OCI-LY7 (cell line): ENCODE results near the gene GIMAP5. TPM values are rescaled to one million over a fixed set of nuclear protein-coding genes. Genes with fewer than 3 reads are reported as not detected.

Experiments
- BruUV-seq: library from RNA; stranded (reverse); fragments of 400-500 nt; replicated peaks from 2 replicates; lab custom pipeline; 2021; lab: Mats Ljungman, UMichigan
- CTCF ChIA-PET: fragments of 300-600 bp; sonication (Branson Sonifier 250); formaldehyde crosslinking; loops from one replicate; lab custom pipeline; 2022; ENCODE audit warnings: antibody characterized with exemption; ENCODE audit not compliant: unreplicated experiment; lab: Charles Lee
- POLR2A ChIA-PET: fragments of 300-600 bp; sonication (Branson Sonifier 250); formaldehyde crosslinking; loops from one replicate; lab custom pipeline; 2022; ENCODE audit warnings: antibody characterized with exemption; lab: Charles Lee
- DNase-seq: peaks from one replicate; pipeline ENCODE4 v3.0.0-alpha.2; 2015; ENCODE audit warnings: low spot score
- H2AFZ ChIP-seq: fragments of 200-600 bp; sonication (generic), shearing (Covaris generic); 2 replicates; pipeline ENCODE4 v1.6.1; 2014; ENCODE audit warnings: mild to moderate bottlenecking, antibody characterized with exemption, low read length, moderate library complexity
- H3K27ac ChIP-seq: fragments of 200-600 bp; sonication (generic); 2 replicates; pipeline ENCODE4 v1.5.1; 2014; ENCODE audit warnings: mixed run types, low read depth, mild to moderate bottlenecking, moderate library complexity, low read length, inconsistent platforms; ENCODE audit not compliant: poor library complexity, severe bottlenecking
- H3K36me3 ChIP-seq: fragments of 200-600 bp; sonication (generic); 2 replicates; pipeline ENCODE4 v1.6.1; 2014; ENCODE audit warnings: mild to moderate bottlenecking, antibody characterized with exemption, low read length, moderate library complexity, mixed read lengths; ENCODE audit not compliant: insufficient read depth
- H3K4me1 ChIP-seq: fragments of 200-600 bp; sonication (generic); 2 replicates; pipeline ENCODE4 v1.5.1; 2014; ENCODE audit warnings: mild to moderate bottlenecking, low read length; ENCODE audit not compliant: insufficient read depth, poor library complexity, severe bottlenecking
- H3K4me2 ChIP-seq: fragments of 200-600 bp; sonication (generic); 2 replicates; pipeline ENCODE4 v1.6.1; 2014; ENCODE audit warnings: mild to moderate bottlenecking, low read length
- H3K4me3 ChIP-seq: fragments of 200-600 bp; sonication (generic); 2 replicates; pipeline ENCODE4 v1.5.1; 2014; ENCODE audit warnings: mild to moderate bottlenecking, low read depth, low read length; ENCODE audit not compliant: poor library complexity, severe bottlenecking
- H3K79me2 ChIP-seq: fragments of 200-600 bp; sonication (generic); 2 replicates; pipeline ENCODE4 v1.6.1; 2016; ENCODE audit warnings: low read depth, mild to moderate bottlenecking, low read length, moderate library complexity, mixed read lengths; ENCODE audit not compliant: insufficient read depth
- H3K9me2 ChIP-seq: fragments of 200-600 bp; sonication (generic); 2 replicates; pipeline ENCODE4 v1.6.1; 2016; ENCODE audit warnings: mild to moderate bottlenecking, low read length, mixed read lengths; ENCODE audit not compliant: insufficient read depth
- H3K9me3 ChIP-seq: fragments of 200-600 bp; sonication (generic); 2 replicates; pipeline ENCODE4 v1.6.1; 2014; ENCODE audit warnings: mild to moderate bottlenecking, mixed run types, low read length, mixed read lengths
- H4K20me1 ChIP-seq: fragments of 200-600 bp; sonication (generic); 2 replicates; pipeline ENCODE4 v1.6.1; 2014; ENCODE audit warnings: mild to moderate bottlenecking, antibody characterized with exemption, low read length, moderate library complexity, mixed read lengths; ENCODE audit not compliant: insufficient read depth
- CTCF ChIP-seq: fragments of 200-600 bp; sonication (generic); conservative IDR thresholded peaks from 2 replicates; pipeline ENCODE4 v1.5.1; 2014; ENCODE audit warnings: mild to moderate bottlenecking, antibody characterized with exemption, low read length, moderate library complexity, mixed read lengths
- EZH2phosphoT487 ChIP-seq: fragments of 200-600 bp; sonication (generic); IDR thresholded peaks from 2 replicates; pipeline ENCODE4 v1.6.1; 2018; ENCODE audit warnings: low read depth, borderline replicate concordance, mild to moderate bottlenecking, mixed run types, antibody characterized with exemption, low read length, moderate library complexity, mixed read lengths
- intact Hi-C: fragments of 100-400 bp; cut with micrococcal nuclease; formaldehyde crosslinking; loops from one replicate; pipeline ENCODE4 v1.10.0; 2022; ENCODE audit not compliant: unreplicated experiment
- total RNA-seq, 2 experiments: library from RNA; depleted of rRNA in 1 of 2; stranded (reverse); fragments of >200 nt in 1 of 2; shearing (Covaris generic) in 1 of 2; gene quantifications; 2 replicates each; pipeline ENCODE4 v1.2.3, GENCODE V29; 2014 to 2022

Gene GIMAP5
- total RNA-seq, 2 experiments from 2014 or later, result not detected

- no peaks in the 10 kb centered on the region for H3K9me2 ChIP-seq
- ChIA-PET POLR2A (no interaction called here), CTCF (no interaction called here)
- no peaks in the 10 kb centered on the region for H3K4me1 ChIP-seq
- no peak overlapping the region for H3K4me2 ChIP-seq
- intact Hi-C loops, result no loop called here
- BruUV-seq, result no TSS peak
- no peaks in the 10 kb centered on the region for H3K36me3 ChIP-seq
- no peak overlapping the region for H3K4me3 ChIP-seq
- no peaks in the 10 kb centered on the region for H3K79me2 ChIP-seq
- H4K20me1 ChIP-seq, result no peaks in the 10 kb centered on the region
- no peaks in the 10 kb centered on the region for H3K9me3 ChIP-seq
- H3K27ac ChIP-seq, result no peak overlapping the region
- TF ChIP-seq CTCF (no peak), EZH2phosphoT487 (no peak)
- H2AFZ ChIP-seq, result no peak overlapping the region
- DNase-seq, result no peak
Observed at GRCh38 chr7:150791746-150792452, 54.7 kb downstream of the GIMAP5 start.

Other genes starting within 250 kb of the GIMAP5 start
- not detected in 2 replicates for gene GIMAP7, start 222.5 kb upstream of the GIMAP5 start, total RNA-seq (2014; rRNA removed; shearing (Covaris generic))
- gene GIMAP7, start 222.5 kb upstream of the GIMAP5 start, total RNA-seq (2022), result not detected in 2 replicates
- not detected in 2 replicates for gene GIMAP4, start 170.0 kb upstream of the GIMAP5 start, total RNA-seq (2014; rRNA removed; shearing (Covaris generic))
- gene GIMAP4, start 170.0 kb upstream of the GIMAP5 start, total RNA-seq (2022), result not detected in 2 replicates
- not detected in 2 replicates for gene GIMAP6, start 105.0 kb upstream of the GIMAP5 start, total RNA-seq (2014; rRNA removed; shearing (Covaris generic))
- not detected in 2 replicates for gene GIMAP6, start 105.0 kb upstream of the GIMAP5 start, total RNA-seq (2022)
- 0.41 TPM in 1 of 2 replicates, not detected in the other for gene GIMAP2, start 51.7 kb upstream of the GIMAP5 start, total RNA-seq (2014; rRNA removed; shearing (Covaris generic))
- gene GIMAP2, start 51.7 kb upstream of the GIMAP5 start, total RNA-seq (2022), result 0.79 TPM in 1 of 2 replicates, not detected in the other
- gene GIMAP1, start 20.8 kb upstream of the GIMAP5 start, total RNA-seq (2014; rRNA removed; shearing (Covaris generic)), result not detected in 2 replicates
- not detected in 2 replicates for gene GIMAP1, start 20.8 kb upstream of the GIMAP5 start, total RNA-seq (2022)
- gene TMEM176B, start 62.9 kb downstream of the GIMAP5 start, total RNA-seq (2014; rRNA removed; shearing (Covaris generic)), result 0.09 TPM in 1 of 2 replicates, not detected in the other
- gene TMEM176B, start 62.9 kb downstream of the GIMAP5 start, total RNA-seq (2022), result 0.37 TPM in 1 of 2 replicates, not detected in the other
- gene TMEM176A, start 63.4 kb downstream of the GIMAP5 start, total RNA-seq (2014; rRNA removed; shearing (Covaris generic)), result not detected in 2 replicates
- not detected in 2 replicates for gene TMEM176A, start 63.4 kb downstream of the GIMAP5 start, total RNA-seq (2022)
- not detected in 2 replicates for gene AOC1, start 115.1 kb downstream of the GIMAP5 start, total RNA-seq (2014; rRNA removed; shearing (Covaris generic))
- not detected in 2 replicates for gene AOC1, start 115.1 kb downstream of the GIMAP5 start, total RNA-seq (2022)
- gene KCNH2, start 240.9 kb downstream of the GIMAP5 start, total RNA-seq (2014; rRNA removed; shearing (Covaris generic)), result 4.0 and 7.5 TPM in 2 replicates
- 5.8 and 6.2 TPM in 2 replicates for gene KCNH2, start 240.9 kb downstream of the GIMAP5 start, total RNA-seq (2022)